Spleen (tissue), 7 donors: ENCODE data around the gene BLNK.

ENCODE experiments used
- POLR2A ChIP-seq, 3 donors: fragments of 450-650 bp; IDR thresholded peaks; one replicate each; pipeline ENCODE4 v1.5.1; 2017; ENCODE audit warnings: antibody characterized with exemption in 3 of 3, mild to moderate bottlenecking in 1 of 3
- POLR2AphosphoS5 ChIP-seq, 3 donors: sonication (generic); formaldehyde crosslinking; IDR thresholded peaks; one replicate each; pipeline ENCODE4 v1.5.1; 2017; ENCODE audit warnings: antibody characterized with exemption in 3 of 3
- TF ChIP-seq, protein P1 (sequence below), 11 experiments: fragments of 200-600 bp in 7 of 11; fragments of 450-650 bp in 4 of 11; sonication (generic) in 4 of 11; IDR thresholded peaks in 8 of 11; conservative IDR thresholded peaks in 3 of 11; 1 replicate in 7 of 11; 2 replicates in 4 of 11; pipeline versions ENCODE4 v1.4.0 to v1.8.0; 2016 to 2021; ENCODE audit warnings: antibody characterized with exemption in 11 of 11, inconsistent platforms in 4 of 11, mild to moderate bottlenecking in 1 of 11
- donor health status: DM: no; HTN: no; CAD: no; lungs with moderate emphysema.
- donor health status: DM: no; HTN: no; CAD: no.
- donor health status: DM: no; HTN: no; CAD: no.

DNA sequence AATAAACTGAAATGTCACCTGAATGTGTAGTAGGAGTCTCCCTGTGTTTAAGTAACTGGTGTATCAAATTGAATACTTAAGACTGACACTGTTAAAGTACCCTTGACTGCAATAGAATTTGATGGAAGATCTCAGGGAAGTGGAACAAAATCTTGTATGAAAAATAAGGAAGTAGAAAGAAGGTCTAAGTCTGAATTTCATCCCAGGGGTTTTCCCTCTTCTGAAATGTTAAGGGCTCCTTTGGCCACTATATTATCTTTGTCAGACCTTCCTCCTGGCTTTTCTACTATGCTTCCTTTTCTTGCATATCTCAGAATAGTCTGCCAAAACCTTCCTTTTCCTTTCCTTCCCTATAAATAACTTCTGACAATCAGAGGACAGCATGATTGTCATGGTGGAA, 59.6 kb downstream of the BLNK start:
- TF ChIP-seq POLR2A (IDR thresholded peaks at IDR 0.05) (no peak), POLR2AphosphoS5 (IDR thresholded peaks at IDR 0.05) (no peak)
- TF ChIP-seq, protein P1, sequence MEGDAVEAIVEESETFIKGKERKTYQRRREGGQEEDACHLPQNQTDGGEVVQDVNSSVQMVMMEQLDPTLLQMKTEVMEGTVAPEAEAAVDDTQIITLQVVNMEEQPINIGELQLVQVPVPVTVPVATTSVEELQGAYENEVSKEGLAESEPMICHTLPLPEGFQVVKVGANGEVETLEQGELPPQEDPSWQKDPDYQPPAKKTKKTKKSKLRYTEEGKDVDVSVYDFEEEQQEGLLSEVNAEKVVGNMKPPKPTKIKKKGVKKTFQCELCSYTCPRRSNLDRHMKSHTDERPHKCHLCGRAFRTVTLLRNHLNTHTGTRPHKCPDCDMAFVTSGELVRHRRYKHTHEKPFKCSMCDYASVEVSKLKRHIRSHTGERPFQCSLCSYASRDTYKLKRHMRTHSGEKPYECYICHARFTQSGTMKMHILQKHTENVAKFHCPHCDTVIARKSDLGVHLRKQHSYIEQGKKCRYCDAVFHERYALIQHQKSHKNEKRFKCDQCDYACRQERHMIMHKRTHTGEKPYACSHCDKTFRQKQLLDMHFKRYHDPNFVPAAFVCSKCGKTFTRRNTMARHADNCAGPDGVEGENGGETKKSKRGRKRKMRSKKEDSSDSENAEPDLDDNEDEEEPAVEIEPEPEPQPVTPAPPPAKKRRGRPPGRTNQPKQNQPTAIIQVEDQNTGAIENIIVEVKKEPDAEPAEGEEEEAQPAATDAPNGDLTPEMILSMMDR (IDR thresholded peaks at IDR 0.05 in 8 of 11, conservative IDR thresholded peaks at IDR 0.05 in 3 of 11), result no peak
